Lower lobe of right lung (tissue), 2 donors: Measurements from ENCODE around the gene GLCE. TPM values are rescaled to one million over a fixed set of nuclear protein-coding genes. Genes with fewer than 3 reads are reported as not detected.

Experiments used
- ATAC-seq, 2 donors: fragments of 200-7000 bp; cut with Tn5 transposase; one replicate each; pipeline ENCODE4 v1.9.1; 2020 to 2022; ENCODE audit warnings: mild to moderate bottlenecking in 2 of 2, moderate library complexity in 2 of 2
- DNase-seq: peaks from one replicate; pipeline ENCODE4 v3.0.0-alpha.2; 2020
- H3K27ac ChIP-seq: fragments of 200-600 bp; one replicate; pipeline ENCODE4 v1.8.0; 2022
- H3K27me3 ChIP-seq: fragments of 200-600 bp; one replicate; pipeline ENCODE4 v1.8.0; 2022; ENCODE audit warnings: low read depth
- H3K36me3 ChIP-seq: fragments of 200-600 bp; one replicate; pipeline ENCODE4 v1.8.0; 2022; ENCODE audit warnings: mild to moderate bottlenecking
- H3K4me1 ChIP-seq: fragments of 200-600 bp; one replicate; pipeline ENCODE4 v1.8.0; 2022
- H3K4me3 ChIP-seq: fragments of 200-600 bp; one replicate; pipeline ENCODE4 v1.8.0; 2022; ENCODE audit warnings: mild to moderate bottlenecking
- H3K9me3 ChIP-seq: fragments of 200-600 bp; one replicate; pipeline ENCODE4 v1.8.0; 2022
- intact Hi-C: fragments of 100-400 bp; cut with DNase I; formaldehyde crosslinking; loops from one replicate; pipeline ENCODE4 v1.11.0; 2022
- total RNA-seq: library from RNA; stranded (reverse); fragmentation: NEBNext Ultra II Directional; extraction: Animal tissue kit (Norgen Biotek cat#: 25700); gene quantifications from one replicate; pipeline ENCODE4 v1.2.1, GENCODE V29; 2021
- TF ChIP-seq, protein P1 (sequence below): fragments of 200-600 bp; IDR thresholded peaks from one replicate; pipeline ENCODE4 v1.8.0; 2022; ENCODE audit warnings: antibody characterized with exemption, mild to moderate bottlenecking
- donor health status: DM: no; HTN: yes; CAD: no; lungs with severe emphysema.

GLCE gene
- total RNA-seq, 1 donor from 2014 or later, result 19.0 TPM

DNA sequence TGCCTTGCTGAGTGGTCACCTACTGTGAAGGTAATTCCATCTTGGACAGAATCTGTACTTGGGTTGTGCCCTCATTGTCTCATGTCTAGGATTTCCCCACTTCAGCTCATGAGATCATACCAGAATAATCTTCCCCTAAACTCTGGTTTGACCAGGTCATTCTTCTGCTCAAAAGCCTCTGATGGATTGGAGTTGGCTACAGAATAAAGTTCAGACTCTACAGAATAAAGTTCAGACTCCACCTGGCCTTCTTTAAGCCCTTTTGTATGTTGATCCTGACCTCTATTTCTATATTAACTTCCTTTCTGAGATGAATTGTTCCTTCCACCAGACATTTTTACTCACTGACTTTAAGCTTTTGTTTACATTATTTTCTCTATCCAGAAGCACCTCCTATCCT lies 6.4 kb upstream of the GLCE start:
- no peak for ATAC-seq
- Histone ChIP-seq H3K27ac (no peak overlapping the region), H3K4me3 (no peak overlapping the region), H3K4me1 (no peaks in the 10 kb centered on the region), H3K9me3 (no peaks in the 10 kb centered on the region), H3K36me3 (no peaks in the 10 kb centered on the region), H3K27me3 (no peaks in the 10 kb centered on the region)
- TF ChIP-seq, protein P1, sequence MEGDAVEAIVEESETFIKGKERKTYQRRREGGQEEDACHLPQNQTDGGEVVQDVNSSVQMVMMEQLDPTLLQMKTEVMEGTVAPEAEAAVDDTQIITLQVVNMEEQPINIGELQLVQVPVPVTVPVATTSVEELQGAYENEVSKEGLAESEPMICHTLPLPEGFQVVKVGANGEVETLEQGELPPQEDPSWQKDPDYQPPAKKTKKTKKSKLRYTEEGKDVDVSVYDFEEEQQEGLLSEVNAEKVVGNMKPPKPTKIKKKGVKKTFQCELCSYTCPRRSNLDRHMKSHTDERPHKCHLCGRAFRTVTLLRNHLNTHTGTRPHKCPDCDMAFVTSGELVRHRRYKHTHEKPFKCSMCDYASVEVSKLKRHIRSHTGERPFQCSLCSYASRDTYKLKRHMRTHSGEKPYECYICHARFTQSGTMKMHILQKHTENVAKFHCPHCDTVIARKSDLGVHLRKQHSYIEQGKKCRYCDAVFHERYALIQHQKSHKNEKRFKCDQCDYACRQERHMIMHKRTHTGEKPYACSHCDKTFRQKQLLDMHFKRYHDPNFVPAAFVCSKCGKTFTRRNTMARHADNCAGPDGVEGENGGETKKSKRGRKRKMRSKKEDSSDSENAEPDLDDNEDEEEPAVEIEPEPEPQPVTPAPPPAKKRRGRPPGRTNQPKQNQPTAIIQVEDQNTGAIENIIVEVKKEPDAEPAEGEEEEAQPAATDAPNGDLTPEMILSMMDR, result no peak
- DNase-seq, result no peak
- intact Hi-C loops, result no loop called here

- ATAC-seq (no peak), DNase-seq (no peak)
- Histone ChIP-seq H3K4me3 (no peak overlapping the region), H3K36me3 (no peaks in the 10 kb centered on the region), H3K9me3 (no peaks in the 10 kb centered on the region), H3K27me3 (no peaks in the 10 kb centered on the region), H3K27ac (no peak overlapping the region), H3K4me1 (no peaks in the 10 kb centered on the region)
- TF ChIP-seq, protein P1, result no peak
- intact Hi-C loops, result no loop called here
These were observed 5.8 kb upstream of the GLCE start for GRCh38 chr15:69154684-69155083.

GRCh38 chr15:69156736-69157381 lies 3.6 kb upstream of the GLCE start:
- peaks cover 3% of the 10 kb centered on the region for H3K4me1 ChIP-seq
- H3K9me3 ChIP-seq, result no peaks in the 10 kb centered on the region
- H3K27me3 ChIP-seq, result no peaks in the 10 kb centered on the region
- DNase-seq (no peak), ATAC-seq (no peak)
- H3K36me3 ChIP-seq, result no peaks in the 10 kb centered on the region
- no peak overlapping the region for H3K27ac ChIP-seq
- H3K4me3 ChIP-seq, result no peak overlapping the region
- TF ChIP-seq, protein P1, result no peak
- intact Hi-C loops, result no loop called here

DNA sequence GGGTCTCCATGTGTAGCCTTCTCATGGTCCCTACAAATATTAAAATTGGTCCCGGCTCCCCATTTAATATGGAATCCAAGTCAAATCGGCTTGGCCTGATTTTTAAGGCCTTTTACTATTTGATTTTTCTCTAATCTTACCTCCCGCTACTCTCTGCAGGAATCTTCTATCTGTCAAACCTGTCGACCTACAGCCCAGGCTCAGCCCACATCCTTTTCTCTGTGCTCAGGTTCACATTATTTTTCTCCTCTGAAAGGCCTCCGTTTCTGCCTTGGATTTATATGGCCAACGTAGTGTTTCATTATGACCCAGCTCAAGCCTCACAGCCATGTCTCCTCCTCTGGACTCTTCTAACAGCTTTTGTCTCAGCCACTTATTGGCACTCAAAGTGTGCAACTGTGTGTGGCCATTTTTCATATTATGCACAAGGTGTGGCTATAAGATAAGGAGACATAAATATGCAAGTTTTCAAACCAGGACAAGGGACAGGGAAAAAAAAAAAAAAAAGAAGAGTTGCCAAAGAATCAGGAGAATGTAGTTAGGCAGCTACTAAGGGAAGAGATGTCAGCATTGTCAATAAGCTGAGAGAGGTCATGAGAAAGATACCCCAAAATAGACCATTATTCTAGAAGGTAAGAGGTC lies 2.1 kb upstream of the GLCE start:
- intact Hi-C loops, result no loop called here
- Histone ChIP-seq H3K4me1 (peaks cover 12% of the 10 kb centered on the region), H3K27me3 (no peaks in the 10 kb centered on the region), H3K36me3 (no peaks in the 10 kb centered on the region), H3K27ac (no peak overlapping the region), H3K4me3 (no peak overlapping the region), H3K9me3 (no peaks in the 10 kb centered on the region)
- TF ChIP-seq, protein P1, result no peak
- ATAC-seq (no peak), DNase-seq (no peak)

DNA sequence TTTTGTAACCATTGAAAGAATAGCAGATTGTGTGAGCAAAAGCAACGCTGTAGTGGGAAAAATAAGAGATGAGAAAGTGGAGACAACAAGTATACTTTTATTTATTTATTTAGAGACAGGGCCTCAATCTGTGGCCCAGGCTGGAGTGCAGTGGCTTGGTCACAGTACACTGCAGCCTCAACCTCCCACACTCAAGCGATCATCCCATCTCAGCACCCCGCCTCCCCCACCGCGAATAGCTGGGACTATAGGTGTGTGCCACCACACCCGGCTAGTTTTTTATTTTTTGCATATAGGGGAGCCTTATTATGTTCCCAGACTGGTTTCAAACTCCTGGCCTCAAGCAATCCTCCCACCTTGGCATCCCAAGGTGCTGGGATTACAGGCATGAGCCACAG lies 1.6 kb upstream of the GLCE start:
- peaks cover 12% of the 10 kb centered on the region for H3K4me1 ChIP-seq
- no peaks in the 10 kb centered on the region for H3K27me3 ChIP-seq
- no peak overlapping the region for H3K4me3 ChIP-seq
- no peaks in the 10 kb centered on the region for H3K9me3 ChIP-seq
- ATAC-seq (no peak), DNase-seq (no peak)
- H3K27ac ChIP-seq, result no peak overlapping the region
- intact Hi-C loops, result no loop called here
- no peaks in the 10 kb centered on the region for H3K36me3 ChIP-seq
- TF ChIP-seq, protein P1, result no peak
